GM12878 (cell line): ENCODE measurements around the gene FGGY. TPM values are rescaled to one million over a fixed set of nuclear protein-coding genes. Genes with fewer than 3 reads are reported as not detected.

Experiments used
- ATF7 ChIP-seq: fragments of 450-650 bp; IDR thresholded peaks from 2 replicates; pipeline ENCODE4 v1.6.1; 2016; ENCODE audit warnings: low read depth, mild to moderate bottlenecking
- BCL3 ChIP-seq: IDR thresholded peaks from 2 replicates; pipeline ENCODE4 v1.6.1; 2011; ENCODE audit warnings: borderline replicate concordance, low read depth, mild to moderate bottlenecking, moderate library complexity, low read length; ENCODE audit not compliant: insufficient read depth, poor library complexity, severe bottlenecking
- BCLAF1 ChIP-seq: fragments of 450-650 bp; IDR thresholded peaks from 2 replicates; pipeline ENCODE4 v1.6.1; 2017; ENCODE audit warnings: antibody characterized with exemption, mild to moderate bottlenecking, moderate library complexity
- BRCA1 ChIP-seq: IDR thresholded peaks from 2 replicates; pipeline ENCODE4 v1.6.1; 2011; ENCODE audit warnings: low read depth, low read length, improper control_type of control experiment
- E4F1 ChIP-seq: fragments of 450-650 bp; IDR thresholded peaks from 2 replicates; pipeline ENCODE4 v1.6.1; 2018; ENCODE audit warnings: borderline replicate concordance, mild to moderate bottlenecking; ENCODE audit not compliant: partially characterized antibody
- IRF3 ChIP-seq: fragments of 450-650 bp; IDR thresholded peaks from 2 replicates; pipeline ENCODE4 v1.6.1; 2014; ENCODE audit warnings: mild to moderate bottlenecking
- JUND ChIP-seq: IDR thresholded peaks from 2 replicates; pipeline ENCODE4 v1.6.1; 2012; ENCODE audit warnings: low read depth, mild to moderate bottlenecking, low read length, improper control_type of control experiment, moderate library complexity
- KAT2A ChIP-seq: conservative IDR thresholded peaks from 2 replicates; pipeline ENCODE4 v1.6.1; 2011; ENCODE audit warnings: low read depth, low read length; ENCODE audit not compliant: control insufficient read depth
- KDM1A ChIP-seq: fragments of 200-600 bp; sonication (generic); IDR thresholded peaks from 2 replicates; pipeline ENCODE4 v1.6.1; 2016; ENCODE audit warnings: borderline replicate concordance
- NFYB ChIP-seq: IDR thresholded peaks from 2 replicates; pipeline ENCODE4 v1.6.1; 2011; ENCODE audit warnings: low read depth, mild to moderate bottlenecking, low read length, improper control_type of control experiment, moderate library complexity; ENCODE audit not compliant: insufficient read depth
- RFX5 ChIP-seq: IDR thresholded peaks from 2 replicates; pipeline ENCODE4 v1.6.1; 2011; ENCODE audit warnings: low read depth, low read length, improper control_type of control experiment
- TAF1 ChIP-seq: IDR thresholded peaks from 2 replicates; pipeline ENCODE4 v1.6.1; 2011; ENCODE audit warnings: mild to moderate bottlenecking, low read depth, low read length, borderline replicate concordance
- ZBTB40 ChIP-seq: fragments of 450-650 bp; IDR thresholded peaks from 2 replicates; pipeline ENCODE4 v1.6.1; 2016; ENCODE audit warnings: mild to moderate bottlenecking, moderate library complexity, borderline replicate concordance
- polyA plus RNA-seq, 11 experiments: library from polyadenylated mRNA; depleted of rRNA in 4 of 11; unstranded in 6 of 11; stranded (reverse) in 5 of 11; fragments of >200 nt; fragmentation: Nextera tagmentation in 4 of 11; fragmentation: Illumina TruSeq in 1 of 11; extraction: Ambion mirVana in 4 of 11; extraction: Trizol in 1 of 11; gene quantifications; 1 replicate in 1 of 11; 2 replicates in 10 of 11; pipeline versions ENCODE4 v1.2.1 to v1.2.3, GENCODE V29; 2011 to 2016; ENCODE audit warnings: inconsistent platforms in 2 of 11, missing spikeins in 2 of 11, low read depth in 1 of 11
- total RNA-seq, 4 experiments: library from RNA; depleted of rRNA in 3 of 4; stranded (reverse); fragments of >200 nt in 3 of 4; fragmentation: Illumina TruSeq in 1 of 4; extraction: Trizol in 1 of 4; gene quantifications; 2 replicates each; pipeline versions ENCODE4 v1.2.1 to v1.2.3, GENCODE V29; 2013 to 2021

FGGY gene
- total and polyA plus RNA-seq, 10 of the 15 experiments (the other 5 are each of a cell fraction or from before 2014, with no cell fraction given) = 6.2 to 11.9 (median 7.5) TPM

GRCh38 chr1:59296358-59297256 lies at the start of gene FGGY (continued):
- peak; percentile 22 for TF ChIP-seq BCL3
- TF ChIP-seq RFX5 = peak; percentile 49; the same call in 1 of the 2 replicates
- TF ChIP-seq KDM1A = no peak
- TF ChIP-seq ZBTB40 = no peak
- peak; percentile 18; the same call in 1 of the 2 replicates for TF ChIP-seq NFYB
- TF ChIP-seq KAT2A = no peak
- TF ChIP-seq E4F1 = no peak
- TF ChIP-seq TAF1 = peak; percentile 68
- no peak for TF ChIP-seq BCLAF1
- TF ChIP-seq IRF3 = no peak
- no peak for TF ChIP-seq BRCA1
- no peak for TF ChIP-seq JUND
- no peak; the same call in 1 of the 2 replicates for TF ChIP-seq ATF7
